Activated CD8-positive, alpha-beta memory T cell treated with anti-CD3 and anti-CD28 coated beads for 24 hours (primary cell): ENCODE measurements around the gene TBR1.
A peak's percentile ranks its signal among the peaks of the same experiment; 100 is the strongest.

Experiments
- DNase-seq: peaks from one replicate; pipeline ENCODE4 v3.0.0-alpha.2; 2020

TBR1 gene

GRCh38 chr2:161415987-161416707 lies at the start of gene TBR1:
TBR1 (plus strand) TSS chr2:161416297; CDS start chr2:161416411, 114 bp downstream.
- no peak for DNase-seq

DNA sequence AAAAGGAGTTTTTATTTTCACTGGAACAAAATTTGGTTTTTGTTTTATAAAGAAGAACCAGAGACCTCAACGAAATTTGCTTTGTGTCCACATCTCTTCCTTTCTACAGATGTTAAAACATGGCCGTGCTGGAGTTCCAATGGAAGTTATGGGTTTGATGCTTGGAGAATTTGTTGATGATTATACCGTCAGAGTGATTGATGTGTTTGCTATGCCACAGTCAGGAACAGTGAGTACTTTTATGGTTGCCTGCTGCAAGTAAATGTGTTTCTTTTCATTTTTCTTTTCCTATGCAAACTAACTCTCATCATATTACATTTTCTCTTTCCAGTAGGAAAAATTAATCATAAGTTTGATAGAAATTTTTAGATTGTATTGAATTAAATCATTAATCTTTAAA lies 48.4 kb upstream of the TBR1 start:
- DNase-seq = no peak

GRCh38 chr2:161369311-161369710 lies 46.8 kb upstream of the TBR1 start:
- no peak for DNase-seq

GRCh38 chr2:161370981-161371380 lies 45.1 kb upstream of the TBR1 start:
- DNase-seq = no peak

DNA sequence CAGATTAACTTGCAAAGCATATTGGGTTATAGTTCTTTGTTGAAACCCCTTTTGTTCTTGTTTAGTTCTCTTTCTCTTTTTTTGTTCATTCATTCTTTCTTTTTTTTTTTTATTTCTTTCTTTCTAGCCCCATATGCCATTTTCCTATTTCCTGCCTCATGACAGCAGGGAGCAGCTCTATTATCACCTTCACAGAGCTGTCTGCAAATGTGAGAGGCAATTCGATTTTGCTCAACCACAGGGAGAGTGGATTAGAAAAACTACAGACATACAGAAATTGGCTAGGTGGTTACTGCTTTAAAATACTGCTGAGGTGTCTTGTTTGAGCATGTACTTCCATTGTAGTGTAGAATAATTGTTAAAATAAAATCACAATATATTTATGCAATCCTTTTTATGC lies 44.2 kb upstream of the TBR1 start:
- no peak for DNase-seq

DNA sequence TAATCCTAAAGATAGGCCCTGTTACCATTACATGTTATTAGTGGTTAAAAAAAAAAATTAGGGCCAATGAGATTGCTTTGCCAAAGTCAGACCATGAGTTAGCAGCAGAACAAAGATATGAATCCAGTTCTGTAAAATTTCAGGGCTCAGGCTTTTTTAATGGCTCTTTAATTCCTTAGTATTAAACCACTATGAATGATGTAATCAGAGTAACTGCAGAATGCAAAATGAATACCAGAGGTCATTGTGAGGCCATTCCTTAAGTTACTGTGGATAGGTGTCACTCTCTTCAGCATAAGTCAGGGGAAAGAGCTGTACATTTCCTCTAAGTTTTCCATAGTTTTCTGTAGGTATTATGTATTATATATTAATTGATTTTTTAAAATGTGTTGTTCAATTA lies 42.2 kb upstream of the TBR1 start:
- no peak for DNase-seq

- no peak for DNase-seq
Measured at GRCh38 chr2:161374446-161374845, 41.7 kb upstream of the TBR1 start.

DNA sequence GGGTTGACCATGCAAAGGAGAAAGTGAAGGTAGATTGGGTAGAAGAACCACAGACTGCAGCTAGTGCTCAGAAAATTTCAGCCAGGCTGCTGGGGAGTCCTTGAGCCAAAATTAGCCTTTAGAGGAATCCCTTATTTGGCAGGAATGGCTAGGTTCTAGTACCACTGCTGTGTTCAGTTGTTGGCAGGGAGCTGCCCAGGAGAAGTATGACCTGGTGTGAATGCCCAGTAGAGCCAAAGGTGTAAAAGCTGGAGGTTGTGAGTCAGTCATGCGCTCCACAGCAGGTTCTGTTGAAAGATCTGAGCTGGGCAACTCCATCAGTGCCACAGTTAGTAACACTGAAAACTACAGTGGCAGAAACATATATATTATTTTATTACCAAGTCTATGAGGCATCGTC lies 36.4 kb upstream of the TBR1 start:
- no peak for DNase-seq

DNA sequence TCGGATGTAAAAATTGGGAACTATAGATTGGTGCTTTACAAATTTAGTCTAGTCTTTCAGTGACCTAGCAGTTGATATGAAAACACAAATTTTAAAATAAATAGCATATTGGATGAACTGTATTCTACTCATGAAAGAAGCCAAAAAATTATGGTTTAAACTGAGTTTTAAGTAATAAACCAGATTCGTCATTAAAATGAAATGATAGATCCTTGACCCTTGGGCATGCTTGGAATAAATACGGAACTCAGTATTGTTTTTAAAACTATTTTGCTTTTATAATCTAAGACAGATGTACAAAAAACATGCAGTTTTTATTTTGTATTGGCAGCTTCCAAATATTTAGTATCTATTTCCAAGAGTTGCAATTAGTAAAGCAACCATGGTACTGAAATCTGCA lies 34.6 kb upstream of the TBR1 start:
- no peak for DNase-seq

GRCh38 chr2:161382747-161383146 lies 33.4 kb upstream of the TBR1 start:
- no peak for DNase-seq

- no peak for DNase-seq
Measured at GRCh38 chr2:161384864-161385263, 31.2 kb upstream of the TBR1 start.

- DNase-seq = no peak
Measured at GRCh38 chr2:161386228-161386824, 29.8 kb upstream of the TBR1 start.

GRCh38 chr2:161388146-161388779 lies 27.8 kb upstream of the TBR1 start:
- no peak for DNase-seq

GRCh38 chr2:161391737-161392506 lies 24.2 kb upstream of the TBR1 start:
- DNase-seq = no peak

DNA sequence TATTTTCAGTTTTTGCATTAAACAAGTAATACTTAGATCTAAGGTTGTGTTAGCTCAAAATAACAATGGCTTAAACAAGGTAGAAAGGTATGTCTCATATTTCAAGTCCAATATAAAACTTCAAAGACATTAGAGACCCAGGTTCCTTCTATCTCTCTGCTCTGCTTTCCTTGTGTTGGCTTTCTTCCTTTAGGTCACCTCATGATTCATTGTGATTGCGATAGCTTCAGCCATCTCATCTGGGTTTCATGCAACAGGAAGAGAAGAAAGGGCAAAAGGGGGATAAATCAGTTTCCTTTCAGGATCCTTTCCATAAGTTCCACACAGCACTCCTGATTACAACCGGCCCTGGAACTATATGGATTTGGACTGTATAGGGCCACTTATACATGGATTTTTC lies 16.0 kb upstream of the TBR1 start:
- no peak for DNase-seq

DNA sequence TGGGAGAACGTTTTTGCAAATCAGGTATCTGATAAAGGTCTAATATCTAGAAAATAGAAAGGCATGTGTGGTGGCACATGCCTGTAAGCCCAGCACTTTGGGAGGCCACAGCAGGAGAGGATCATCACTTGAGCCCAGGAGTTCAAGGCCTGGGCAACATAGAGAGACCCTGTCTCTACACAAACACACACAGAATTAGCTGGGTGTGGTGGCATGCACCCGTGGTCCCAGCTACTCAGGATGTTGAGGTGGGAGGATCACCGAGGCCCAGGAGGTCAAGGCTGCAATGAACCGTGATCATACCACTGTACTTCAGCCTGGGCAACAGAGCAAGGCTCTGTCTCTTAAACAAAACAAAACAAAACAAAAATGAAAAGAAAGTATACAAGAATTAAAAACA lies 13.8 kb upstream of the TBR1 start:
- no peak for DNase-seq

DNA sequence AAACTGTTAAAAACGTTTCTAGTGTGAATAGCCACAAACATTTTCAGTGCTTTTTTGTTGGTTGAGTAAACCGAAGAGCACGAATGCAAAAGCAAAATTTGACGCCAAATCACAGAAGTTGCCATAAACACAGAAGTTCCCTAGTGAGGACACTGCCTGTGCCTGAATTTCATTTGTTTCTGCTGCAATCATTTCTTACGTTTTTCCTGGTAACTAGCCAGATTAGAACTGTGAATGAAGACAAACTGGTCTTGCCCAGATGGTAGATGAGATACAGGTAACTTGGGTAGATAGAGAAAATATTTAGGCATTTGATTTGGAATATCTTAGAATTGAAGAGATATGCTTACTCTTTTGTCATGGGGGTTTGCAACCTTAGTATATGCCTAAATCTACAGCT lies 9.8 kb upstream of the TBR1 start:
- no peak for DNase-seq

GRCh38 chr2:161407597-161407996 lies 8.5 kb upstream of the TBR1 start:
- DNase-seq = no peak

- no peak for DNase-seq
Measured at GRCh38 chr2:161409308-161409907, 6.7 kb upstream of the TBR1 start.

DNA sequence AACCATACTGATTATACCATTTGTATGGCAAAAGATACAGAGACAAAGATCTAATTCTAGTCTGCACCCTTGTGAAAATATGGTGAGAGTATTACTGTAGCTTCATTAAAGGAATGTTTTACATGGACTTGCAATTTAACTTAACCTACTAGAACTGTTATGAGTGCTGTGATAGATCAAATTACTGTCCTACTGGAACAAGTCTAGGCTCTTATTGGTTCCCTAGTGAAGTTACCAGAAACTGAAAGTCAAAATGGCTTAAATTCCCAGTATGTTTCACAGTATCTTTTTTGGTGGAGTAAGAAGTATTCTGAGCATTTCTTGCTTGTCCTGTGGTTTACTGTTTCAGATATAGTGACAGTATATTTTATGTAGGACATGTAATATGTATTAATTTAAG lies 3.8 kb upstream of the TBR1 start:
- DNase-seq = no peak

- DNase-seq = peak; percentile 60
Measured at GRCh38 chr2:161414042-161415033, 1.8 kb upstream of the TBR1 start.
